ENCODE measurements around the gene FNBP1.
A peak's percentile ranks its signal among the peaks of the same experiment; 100 is the strongest.
"Not testable (repeated sequence)": the region's sequence is repeated elsewhere in the genome, so short reads cannot be mapped to it uniquely, and the experiment has no call there.

FNBP1 gene

DNA sequence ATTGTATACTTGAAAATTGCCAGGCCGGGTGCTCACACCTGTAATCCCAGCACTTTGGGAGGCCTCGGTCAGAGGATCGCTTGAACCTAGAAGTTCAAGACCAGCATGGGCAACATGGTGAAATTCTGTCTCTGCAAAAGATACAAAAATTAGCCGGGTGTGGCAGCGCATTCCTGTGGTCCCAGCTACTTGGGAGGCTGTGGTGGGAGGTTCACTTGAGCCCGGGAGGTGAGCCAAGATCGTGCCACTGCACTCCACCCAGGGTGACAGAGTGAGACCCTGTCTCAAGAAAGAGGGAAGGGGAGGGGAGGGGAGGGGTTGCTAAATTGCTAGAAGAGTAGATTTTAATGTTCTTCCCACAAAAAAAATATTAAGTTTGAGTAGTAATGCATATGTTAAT lies 53.2 kb downstream of the FNBP1 start:
- no peak for DNase-seq

DNA sequence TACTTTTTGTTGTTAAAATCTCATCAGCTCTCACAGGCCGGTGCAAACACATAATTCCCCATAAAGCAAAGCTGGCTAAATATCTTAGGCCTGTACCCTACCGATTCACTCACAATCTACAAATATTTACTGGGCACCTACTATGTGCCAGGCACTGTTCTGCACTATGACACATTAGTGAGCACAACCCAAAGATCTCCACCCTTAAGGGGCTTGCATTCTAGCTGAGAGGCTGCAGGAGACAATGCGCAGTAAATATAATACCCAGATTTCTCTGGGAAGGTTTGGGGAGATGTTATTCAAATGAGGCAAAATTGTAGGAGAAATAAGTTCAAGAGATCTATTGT lies 53.7 kb downstream of the FNBP1 start:
- no peak for DNase-seq

DNA sequence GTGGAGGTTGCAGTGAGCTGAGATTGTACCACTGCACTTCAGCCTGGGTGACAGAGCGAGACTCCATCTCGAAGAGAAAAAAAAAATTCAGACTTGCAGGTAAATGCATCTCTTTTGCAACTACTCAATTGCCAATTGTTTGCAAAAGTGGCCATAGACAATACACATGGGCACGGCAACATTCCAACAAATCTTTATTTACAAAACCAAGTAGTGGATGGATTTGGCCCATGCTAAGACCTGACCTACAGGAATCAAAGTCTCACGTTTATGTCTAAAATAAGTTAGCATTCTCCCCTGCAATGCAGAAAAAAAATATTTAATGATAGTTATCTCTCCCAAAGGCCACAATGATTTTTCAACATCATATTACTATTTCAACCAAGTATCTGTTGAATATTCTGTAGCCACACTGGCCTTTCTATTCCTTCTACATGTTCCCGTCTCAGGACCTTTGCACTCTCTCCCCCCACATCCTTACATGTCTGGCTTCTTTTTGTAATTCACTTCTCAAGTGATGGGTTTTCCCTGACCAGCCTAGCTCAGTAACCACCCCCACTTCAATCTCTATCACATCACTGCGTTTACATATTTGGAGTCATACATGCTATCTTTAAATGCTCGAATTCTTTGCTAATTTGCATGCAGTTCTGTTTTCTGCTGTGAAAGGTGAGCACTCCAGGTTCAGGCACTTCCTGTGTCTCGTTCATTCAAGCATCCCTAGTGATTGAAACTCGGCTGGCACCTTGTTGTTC lies 54.2 kb downstream of the FNBP1 start:
- DNase-seq: no peak

DNA sequence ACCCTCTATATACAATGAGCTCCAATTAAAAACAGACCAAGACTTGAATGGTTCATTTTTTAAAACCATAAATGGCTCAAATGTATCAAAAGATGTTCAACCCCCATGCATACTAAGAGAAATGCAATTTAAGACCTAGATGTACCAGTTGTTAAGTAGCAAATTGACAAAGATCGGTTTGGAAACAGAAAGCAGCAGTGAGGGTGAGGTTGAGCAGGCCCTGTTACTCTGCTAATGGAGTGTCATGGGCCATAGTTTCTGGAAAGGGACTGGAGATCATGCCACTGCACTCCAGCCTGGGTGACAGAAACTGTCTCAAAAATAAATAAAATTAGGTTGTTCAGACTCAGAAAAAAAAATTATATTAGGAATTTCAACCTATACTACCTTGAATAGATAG lies 55.0 kb downstream of the FNBP1 start:
- DNase-seq: no peak

DNA sequence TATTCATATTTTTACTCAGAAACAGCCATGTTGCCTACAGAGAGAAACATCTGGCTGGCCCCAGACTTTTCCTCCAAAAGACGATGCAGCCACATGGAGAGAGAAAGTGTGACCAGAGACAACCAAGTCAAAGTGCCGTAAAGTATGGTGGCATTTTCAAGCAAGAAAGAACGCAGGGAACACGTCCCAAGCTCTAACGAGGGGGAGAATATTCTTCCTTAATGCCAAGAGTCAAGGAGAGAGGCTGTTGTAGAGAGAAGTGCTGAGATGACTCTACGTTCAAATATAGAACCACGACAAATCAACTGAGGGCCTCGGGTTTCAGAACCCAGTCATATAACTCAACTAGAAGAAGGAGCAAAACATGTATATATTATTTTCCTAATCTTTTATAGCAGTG lies 55.9 kb downstream of the FNBP1 start:
- no peak for DNase-seq

DNA sequence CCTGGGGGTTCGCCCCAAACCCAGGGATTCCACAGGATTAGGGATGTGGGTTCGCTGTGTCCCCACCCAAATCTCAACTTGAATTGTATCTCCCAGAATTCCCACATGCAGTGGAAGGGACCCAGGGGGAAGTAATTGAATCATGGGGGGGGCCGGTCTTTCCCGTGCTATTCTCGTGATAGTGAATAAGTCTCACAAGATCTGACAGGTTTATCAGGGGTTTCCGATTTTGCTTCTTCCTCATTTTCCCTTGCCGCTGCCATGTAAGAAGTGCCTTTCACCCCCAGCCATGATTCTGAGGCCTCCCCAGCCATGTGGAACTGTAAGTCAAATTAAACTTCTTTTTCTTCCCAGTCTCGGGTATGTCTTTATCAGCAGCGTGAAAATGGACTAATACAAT lies 58.4 kb downstream of the FNBP1 start:
- not testable (repeated sequence) for DNase-seq

DNA sequence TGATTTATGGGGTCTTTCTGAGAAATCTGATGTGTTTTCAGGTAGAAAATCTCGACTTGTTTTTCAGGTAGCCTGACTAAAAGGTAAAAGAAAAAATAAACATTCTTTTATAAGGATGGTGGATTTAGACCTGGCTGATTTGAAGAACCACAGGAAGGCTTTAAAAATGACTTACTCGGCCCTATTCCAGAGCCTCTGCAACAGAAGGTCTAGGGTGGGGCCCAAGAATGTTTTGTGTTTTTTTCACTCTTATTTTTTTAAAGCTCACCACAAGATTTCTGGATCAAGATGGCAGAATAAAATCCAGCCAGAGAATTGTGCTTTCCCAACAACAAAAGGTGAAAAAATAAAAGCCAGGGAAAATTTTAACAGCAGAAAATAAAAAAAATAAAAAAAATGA lies 59.1 kb downstream of the FNBP1 start:
- DNase-seq: no peak

DNA sequence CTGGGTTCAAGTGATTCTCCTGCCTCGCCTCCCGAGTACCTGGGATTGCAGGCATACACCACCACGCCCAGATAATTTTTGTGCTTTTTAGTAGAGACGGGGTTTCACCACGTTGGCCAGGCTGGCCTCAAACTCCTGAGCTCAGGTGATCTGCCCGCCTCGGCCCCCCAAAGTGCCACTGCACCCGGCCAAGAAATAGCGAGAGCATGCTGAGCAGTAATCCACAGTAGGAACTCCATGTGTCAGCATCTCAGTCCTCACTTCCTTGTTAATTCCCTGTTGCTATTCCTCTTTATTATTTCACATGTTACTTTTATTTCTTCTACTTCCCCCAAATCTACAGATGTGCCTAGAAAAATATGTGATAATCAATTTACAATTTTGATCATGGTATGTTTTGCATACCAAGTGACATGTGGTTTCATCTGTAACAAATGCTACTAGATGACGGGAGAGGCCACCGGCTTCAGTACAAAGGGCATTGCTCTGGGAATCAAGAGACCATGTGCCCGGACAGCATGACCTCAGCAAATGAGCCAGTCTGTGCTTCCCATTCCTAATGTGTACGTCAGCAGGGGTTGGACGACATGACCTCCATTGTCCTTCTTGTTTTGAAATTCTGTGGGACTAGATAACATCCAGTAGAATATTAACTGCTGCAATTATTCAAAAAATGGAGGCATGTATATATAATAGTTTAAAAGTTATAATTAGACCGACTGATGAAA lies 61.6 kb downstream of the FNBP1 start:
- no peak for DNase-seq

DNA sequence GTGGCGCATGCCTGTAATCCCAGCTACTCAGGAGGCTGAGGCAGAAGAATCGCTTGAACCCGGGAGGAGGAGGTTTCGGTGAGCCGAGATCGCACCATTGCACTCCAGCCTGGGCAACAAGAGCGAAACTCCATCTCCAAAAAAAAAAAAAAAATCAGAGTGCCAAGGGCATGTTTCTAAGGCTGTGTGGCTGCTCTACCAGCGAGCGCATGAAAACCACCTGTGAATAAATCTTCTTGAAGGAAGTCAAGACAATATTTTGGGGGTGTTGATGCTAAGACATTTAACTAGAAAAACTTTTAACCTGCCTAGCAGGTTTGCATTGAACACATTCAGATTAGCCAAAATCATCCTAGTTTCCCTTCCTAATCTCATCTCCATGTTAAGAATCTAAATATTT lies 62.8 kb downstream of the FNBP1 start:
- not testable (repeated sequence) for DNase-seq

DNA sequence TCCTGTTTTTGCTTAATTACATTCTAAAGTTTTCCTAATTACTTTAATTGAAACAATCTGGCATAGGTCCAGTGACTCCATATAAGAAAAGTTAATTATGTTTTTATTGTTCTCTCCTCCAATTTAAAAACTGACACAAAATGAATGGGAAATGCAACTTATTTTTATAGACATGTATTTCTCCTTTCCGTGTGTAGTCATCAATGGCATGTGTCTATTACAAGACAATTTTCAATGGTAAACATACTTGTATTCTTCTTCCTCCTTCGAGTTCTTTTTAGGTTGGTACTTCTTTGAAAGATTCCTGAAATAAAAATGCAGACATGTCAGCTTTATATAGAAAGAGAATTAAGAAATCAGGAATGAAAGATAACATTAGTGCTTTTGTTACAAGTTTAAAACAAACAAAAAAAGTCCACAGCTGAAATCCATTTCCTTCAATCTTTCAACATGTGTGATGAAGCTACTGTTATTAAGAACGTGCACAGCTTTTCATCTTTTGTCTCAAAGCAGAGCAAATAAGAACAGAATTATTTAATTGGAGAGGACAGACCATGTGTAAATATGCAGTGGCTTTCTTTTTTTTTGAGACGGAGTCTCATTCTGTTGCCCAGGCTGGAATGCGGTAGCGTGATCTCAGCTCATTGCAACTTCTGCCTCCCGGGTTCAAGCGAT lies 63.8 kb downstream of the FNBP1 start:
- no peak for DNase-seq

DNA sequence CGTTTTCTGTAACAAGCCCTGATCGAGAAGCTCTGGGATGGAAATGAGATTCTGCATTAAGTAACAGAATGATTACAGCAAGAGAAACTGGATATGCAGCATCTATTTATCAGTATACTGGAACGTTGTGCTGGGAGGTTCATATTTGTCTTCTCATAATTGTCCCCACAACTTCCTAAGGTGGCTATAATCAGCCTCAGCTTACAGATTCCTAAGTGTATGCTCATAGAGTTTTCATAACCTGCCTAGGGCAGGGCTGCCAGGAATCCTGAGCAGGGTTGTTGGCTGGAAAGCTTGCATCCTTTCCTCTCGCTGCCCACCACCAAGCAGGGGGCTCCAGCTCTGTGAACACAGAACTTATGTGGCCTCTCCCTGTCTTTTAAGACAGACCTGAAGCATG lies 70.2 kb downstream of the FNBP1 start:
- no peak for DNase-seq

DNA sequence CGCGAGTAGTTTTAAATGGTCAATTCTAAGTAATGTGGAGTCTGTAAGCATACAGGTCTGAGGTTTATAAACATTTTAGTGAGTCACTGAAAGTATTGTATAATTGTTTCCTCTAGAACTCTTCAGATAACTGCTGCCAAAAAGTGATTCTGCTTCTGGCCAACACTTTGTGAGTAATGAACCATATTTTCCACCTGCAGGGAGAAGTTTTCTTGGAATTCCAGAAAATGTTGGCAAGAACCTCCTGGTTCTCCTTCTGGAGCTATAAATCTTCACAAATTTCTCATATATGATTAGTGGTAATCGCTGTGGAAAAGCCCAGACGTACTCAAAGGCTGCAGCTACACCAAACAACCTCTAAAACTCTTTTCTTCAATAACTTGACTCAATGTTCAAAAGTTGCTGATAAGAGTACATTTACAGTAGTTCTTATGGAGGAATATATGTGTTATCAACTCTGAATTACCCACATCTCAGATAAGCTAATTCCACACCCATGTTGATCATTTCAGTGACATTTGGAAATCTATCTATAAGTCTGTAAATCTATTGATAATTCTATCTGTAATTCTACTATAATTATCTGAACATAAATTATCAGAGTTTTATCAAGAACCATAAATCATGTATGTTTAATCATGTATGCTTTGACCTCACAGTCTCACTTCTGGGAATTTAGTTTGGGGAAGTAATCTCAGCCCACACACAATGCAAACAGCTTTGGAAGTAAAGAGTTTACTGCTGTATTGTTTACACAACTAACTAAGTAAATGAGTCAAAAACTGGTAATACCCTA lies 74.1 kb downstream of the FNBP1 start:
- DNase-seq: peak in 1 of 2 experiments; percentile 33

DNA sequence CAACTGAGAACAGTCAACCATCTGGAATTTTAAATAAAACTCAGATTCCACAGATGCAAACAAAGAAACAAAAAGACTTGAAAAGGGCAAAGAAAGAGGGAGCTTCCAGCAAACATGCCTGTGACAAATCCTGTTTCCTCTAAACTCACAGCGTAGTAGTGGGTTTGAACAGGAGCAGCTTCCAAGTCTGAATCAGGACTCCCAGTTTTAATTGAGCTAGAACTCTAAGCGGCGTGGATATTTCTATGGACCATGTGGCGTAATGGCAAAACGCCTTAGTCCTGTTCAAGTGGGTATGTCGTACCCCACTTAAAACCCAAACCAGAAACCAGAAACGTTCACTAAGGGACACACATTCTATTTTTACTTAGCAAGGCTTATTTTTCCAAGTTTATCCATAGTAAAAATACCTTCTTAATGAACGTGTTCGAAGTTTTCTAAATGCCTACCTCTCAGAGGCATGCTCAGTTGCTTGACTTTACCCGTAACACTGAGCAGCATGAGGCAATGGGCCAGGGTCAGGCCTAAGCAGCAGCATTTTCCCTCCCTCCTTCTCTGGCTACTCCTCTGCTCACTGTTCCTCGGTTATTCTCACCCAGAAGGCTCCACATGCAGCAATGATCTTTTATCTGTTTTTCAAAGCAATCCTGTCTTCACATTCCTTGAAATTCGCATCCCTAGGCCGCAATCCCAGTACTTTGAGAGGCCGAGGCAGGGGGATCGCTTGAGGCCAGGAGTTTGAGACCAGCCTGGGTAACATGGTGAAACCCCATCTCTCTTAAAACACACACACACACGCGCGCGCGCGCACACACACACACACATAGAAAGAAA lies 77.9 kb downstream of the FNBP1 start:
- peak in 1 of 2 experiments; percentile 1 for DNase-seq

DNA sequence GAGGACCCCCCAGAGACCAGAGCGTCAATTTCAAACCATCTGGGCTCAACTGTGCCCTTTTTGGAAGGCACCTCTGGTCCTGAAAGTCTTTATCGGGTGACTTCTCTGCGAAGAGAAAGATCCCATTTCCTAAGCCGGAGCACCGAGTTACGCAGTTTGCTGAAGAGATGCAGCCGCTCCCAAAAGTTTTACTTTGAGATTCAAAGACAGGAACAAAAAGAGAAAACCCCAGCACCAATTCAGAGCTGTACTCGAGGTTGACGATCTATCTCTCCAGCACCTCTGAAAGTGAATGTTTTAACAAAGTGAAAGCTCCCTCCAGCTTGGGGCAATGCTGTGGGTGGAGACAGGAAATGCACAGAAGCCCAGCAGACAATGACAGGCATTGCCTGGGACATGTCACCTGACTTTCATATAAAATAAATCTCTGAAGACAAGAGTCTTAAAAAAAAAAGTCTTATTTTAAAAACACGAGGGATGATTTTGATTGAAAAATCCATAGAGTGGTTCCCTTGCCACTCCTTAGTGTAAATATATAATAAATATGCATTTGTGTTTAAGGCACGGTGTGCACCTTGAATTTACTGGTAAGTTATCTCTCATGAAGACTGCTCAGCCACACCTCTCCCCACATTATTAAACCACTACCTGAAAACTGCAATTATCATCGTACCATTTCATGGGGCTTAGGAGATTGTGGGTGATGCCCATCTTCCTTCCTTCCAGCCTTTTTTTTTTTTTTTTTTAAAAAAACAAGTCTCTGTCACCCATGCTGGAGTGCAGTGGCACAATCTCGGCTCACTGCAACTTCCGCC lies 79.9 kb downstream of the FNBP1 start:
- DNase-seq: no peak

DNA sequence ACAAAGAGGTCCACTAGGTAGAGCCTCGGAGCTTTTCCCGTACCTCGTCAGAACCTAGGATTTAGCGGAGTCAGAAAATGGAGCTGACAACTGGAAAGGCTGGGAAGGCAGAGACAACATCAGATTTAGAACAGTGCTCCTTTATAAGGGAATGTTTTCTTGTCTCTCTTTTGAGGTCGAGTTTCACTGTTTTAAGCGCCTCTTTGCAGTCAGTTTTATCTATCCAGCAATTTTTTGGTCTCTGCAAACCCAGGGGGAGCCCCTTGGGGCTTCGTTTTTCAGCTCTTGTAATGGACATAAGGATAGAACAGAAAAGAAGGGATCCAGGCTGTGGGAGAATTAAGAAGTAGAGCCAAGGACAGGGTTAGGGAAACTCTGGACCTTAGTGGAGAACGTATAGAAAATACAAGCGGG lies 80.5 kb downstream of the FNBP1 start:
- DNase-seq: no peak

DNA sequence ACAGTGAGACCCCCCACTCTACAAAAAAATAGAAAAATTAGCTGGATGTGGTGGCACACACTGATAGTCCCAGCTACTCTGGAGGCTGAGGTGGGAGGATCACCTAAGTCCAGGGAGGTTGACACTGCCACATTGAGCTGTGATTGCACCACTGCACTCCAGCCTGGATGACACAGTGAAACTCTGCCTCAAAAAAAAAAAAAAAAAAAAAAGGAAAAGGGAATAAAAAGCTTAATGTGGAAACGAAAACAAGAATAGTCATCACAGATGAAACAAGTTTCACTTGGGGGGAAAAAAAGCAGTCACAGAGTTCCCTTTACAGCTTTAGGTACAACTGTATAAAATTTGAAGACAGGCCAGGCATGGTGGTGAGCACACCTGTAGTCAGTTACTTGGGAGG lies 84.2 kb downstream of the FNBP1 start:
- no peak for DNase-seq

DNA sequence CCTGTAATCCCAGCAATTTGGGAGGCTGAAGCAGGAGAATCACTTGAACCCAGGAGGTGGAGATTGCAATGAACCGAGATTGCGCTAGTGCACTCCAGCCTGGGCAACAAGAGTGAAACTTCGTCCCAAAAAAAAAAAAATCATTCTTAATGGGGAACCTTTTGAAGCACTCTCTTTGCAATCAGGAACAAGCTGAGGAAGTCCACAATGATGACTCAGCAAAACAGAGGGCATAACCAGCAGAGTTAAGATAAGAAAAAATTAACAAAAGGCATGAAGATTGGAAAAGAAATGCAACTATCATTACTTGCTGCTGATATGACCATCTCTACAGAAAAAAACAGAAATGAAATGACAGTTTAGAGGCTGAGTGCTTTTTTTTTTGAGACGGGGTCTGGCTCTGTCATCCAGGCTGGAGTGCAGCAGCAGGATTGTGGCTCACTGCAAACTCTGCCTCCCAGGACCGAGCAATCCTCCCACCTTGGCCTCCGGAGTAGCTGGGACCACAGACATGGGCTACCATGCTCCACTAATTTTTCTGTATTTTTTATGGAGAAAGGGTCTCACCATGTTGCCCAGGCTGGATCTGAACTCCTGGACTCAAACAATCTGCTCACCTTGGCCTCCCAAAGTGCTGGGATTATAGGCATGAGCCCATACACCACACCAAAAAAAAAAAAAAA lies 88.0 kb downstream of the FNBP1 start:
- DNase-seq: no peak

DNA sequence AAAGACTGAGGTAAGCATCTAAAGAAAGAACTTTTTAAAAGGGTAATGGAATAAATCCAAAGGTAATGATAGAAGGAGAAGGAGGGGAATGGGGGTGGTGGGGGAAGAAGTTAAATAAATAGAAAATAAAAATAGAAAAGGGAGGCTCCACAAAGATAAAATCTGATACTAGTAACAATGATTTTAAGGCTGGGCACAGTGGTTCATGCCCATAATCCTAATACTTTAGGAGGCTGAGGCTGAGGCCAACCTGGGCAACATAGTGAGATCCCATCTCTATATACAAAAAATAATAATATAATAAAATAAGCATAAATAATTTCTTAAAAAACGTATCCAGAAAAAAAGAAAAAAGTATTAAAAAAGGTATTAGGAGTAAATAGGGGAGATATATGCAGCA lies 89.3 kb downstream of the FNBP1 start:
- DNase-seq: no peak

DNA sequence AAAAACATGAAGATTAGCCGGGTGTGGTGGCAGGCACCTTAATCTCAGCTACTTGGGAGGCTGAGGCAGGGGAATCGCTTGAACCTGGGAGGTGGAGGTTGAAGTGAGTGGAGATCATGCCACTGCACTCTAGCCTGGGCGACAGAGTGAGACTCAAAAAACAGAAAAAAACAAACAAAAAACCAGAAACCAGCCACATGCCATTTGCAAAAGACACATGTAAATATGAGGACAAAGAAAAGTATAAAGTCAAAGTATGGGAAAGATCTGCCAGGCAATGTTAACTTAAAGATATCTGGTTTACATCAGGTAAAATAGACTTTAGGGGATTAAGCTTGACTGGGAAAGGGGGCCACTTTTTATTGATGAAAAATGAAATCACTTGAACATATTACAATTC lies 90.7 kb downstream of the FNBP1 start:
- no peak for DNase-seq

DNA sequence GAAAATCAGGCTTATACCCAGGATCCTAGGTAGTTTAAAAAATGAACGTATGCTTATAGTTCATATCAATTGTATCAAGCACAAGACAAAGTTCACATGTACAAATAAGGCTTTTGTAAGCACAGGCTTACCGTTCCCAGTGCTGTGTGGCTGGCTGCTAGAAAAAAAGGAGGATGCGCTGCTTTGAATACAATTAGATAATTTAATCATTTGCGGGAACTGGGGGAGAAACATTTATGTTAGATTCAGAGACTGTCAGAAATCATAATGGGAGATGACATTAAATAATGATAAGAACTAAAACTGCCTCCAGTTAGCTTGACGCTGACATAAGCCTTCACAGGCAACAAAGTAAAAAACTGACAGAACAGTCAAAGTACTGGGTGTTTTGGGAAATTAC lies 93.2 kb downstream of the FNBP1 start:
- DNase-seq: no peak

DNA sequence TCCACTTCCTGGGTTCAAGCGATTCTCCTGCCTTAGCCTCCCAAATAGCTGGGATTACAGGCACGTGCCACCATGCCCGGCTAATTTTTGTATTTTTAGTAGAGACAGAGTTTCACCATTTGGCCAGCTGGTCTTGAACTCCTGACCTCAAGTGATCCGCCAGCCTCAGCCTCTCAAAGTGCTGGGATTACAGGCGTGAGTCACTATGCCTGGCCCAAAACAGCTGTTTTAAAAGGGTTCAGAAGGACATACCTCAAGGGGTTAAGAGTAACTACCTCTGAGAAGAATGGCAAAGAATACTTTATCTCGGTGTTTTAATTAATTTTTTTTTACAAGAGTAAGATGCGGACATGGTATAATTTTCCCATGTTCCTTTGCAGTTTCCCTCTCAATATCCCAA lies 94.4 kb downstream of the FNBP1 start:
- DNase-seq: not testable (repeated sequence)

Data from NCI-H446 (cell line).